ENCODE measurements around the gene CHMP5. TPM values are rescaled to one million over a fixed set of nuclear protein-coding genes. Genes with fewer than 3 reads are reported as not detected.

Gene CHMP5
- total and polyA plus RNA-seq, 10 of the 15 experiments (the other 5 are each of a cell fraction or from before 2014, with no cell fraction given), result 40.3 to 179 (median 78.6) TPM

DNA sequence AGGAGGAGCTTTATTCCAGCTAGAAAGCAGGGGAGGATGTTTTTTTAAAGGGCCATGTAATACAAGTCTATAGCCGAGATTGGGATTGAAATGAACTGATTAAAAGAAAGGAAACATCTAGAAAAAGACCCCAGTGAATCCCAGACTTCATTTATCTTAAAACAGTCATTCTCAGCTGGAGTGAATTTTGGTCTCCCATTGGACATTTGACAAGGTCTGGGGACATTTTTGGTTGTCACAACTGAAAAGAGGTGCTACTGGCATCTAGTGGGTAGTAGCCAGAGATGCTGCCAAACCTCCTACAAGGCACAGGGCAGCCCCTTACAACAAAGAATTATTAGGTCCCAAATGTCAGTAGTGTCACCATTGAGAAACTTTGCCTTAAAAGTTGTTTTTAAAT lies 41.2 kb upstream of the CHMP5 start:
- BruUV-seq (replicated peaks), result no TSS peak
- Histone ChIP-seq H3K27ac (ENCODE audit: control insufficient read depth, insufficient read depth) (no peak overlapping the region), H3K27me3 (replicated peaks in 1 of 2; ENCODE audit: control insufficient read depth in 2 of 2, insufficient read depth in 2 of 2, low read length in 1 of 2) (no peaks in the 10 kb centered on the region), H3K9me3 (replicated peaks; ENCODE audit: control insufficient read depth, insufficient read depth, low read length) (no peaks in the 10 kb centered on the region), H3K4me1 (ENCODE audit: control insufficient read depth, insufficient read depth, low read length) (peaks cover 38% of the 10 kb centered on the region), H3K4me2 (ENCODE audit: control insufficient read depth, insufficient read depth) (no peak overlapping the region), H4K20me1 (ENCODE audit: control insufficient read depth, insufficient read depth) (no peaks in the 10 kb centered on the region), H3K36me3 (ENCODE audit: control insufficient read depth in 2 of 2, insufficient read depth in 2 of 2, low read length in 1 of 2) (no peaks in the 10 kb centered on the region), H3K79me2 (ENCODE audit: control insufficient read depth, insufficient read depth, low read length) (no peaks in the 10 kb centered on the region), H3K9ac (ENCODE audit: control insufficient read depth, insufficient read depth, low read length) (no peak overlapping the region), H3K4me3 (no peak overlapping the region), H2AFZ (ENCODE audit: control insufficient read depth, low read depth, low read length) (no peak overlapping the region)
- WGBS (ENCODE audit: insufficient coverage, insufficient replicate concordance, low lambda C conversion rate, missing lambda C conversion rate), result 0% methylated on average over 1 of the region's 1 CpG
- DNase-seq (ENCODE audit: low read depth, low spot score) (no peak), ATAC-seq (peak; percentile 46), FAIRE-seq (no peak)
- TF ChIP-seq CTCF (IDR thresholded peaks at IDR 0.05 in 2 of 3, conservative IDR thresholded peaks at IDR 0.05 in 1 of 3; ENCODE audit: control insufficient read depth in 2 of 3, extremely low read depth in 1 of 3, insufficient read depth in 1 of 3, low read depth in 3 of 3, low read length in 3 of 3) (peak; percentile 30 to 41 (median 32); a peak in 4 of 6 replicates), RAD21 (IDR thresholded peaks at IDR 0.05; ENCODE audit: insufficient read depth, low read depth, low read length) (peak; percentile 71), RCOR1 (conservative IDR thresholded peaks at IDR 0.05; ENCODE audit: low read depth, low read length) (no peak), SMC3 (IDR thresholded peaks at IDR 0.05; ENCODE audit: borderline replicate concordance, low read length) (peak; percentile 35; the same call in 1 of the 2 replicates)
- ChIA-PET RAD21 (ENCODE audit: unreplicated experiment) (interaction anchor here (1.0 kb wide), 3 partner anchors 62 to 143 kb away, joined by 3 read pairs; no protein-coding TSS in a partner anchor), POLR2A (no interaction called here), SMC1A (ENCODE audit: uncharacterized antibody, unreplicated experiment) (interaction anchor here (0.6 to 4.5 kb wide), 6 partner anchors 14 to 145 kb away, joined by 3 to 84 read pairs (median 3); partner anchors contain the start of gene SMU1), CTCF (interaction anchor here (0.7 to 6.0 kb wide), 8 partner anchors 10 to 143 kb away, joined by 3 to 44 read pairs (median 4); partner anchors contain the start of gene B4GALT1)
- in situ Hi-C loops (cut with MboI), result loop anchor here (5.0 kb wide), 1 partner anchor 141 kb away; no protein-coding TSS in a partner anchor
- intact Hi-C loops (cut with micrococcal nuclease; ENCODE audit: unreplicated experiment), result loop anchor here (2.0 kb wide), 3 partner anchors 57 to 199 kb away; partner anchors contain the start of genes B4GALT1 and DNAJA1
